AG04449 (cell line): Measurements from ENCODE around the gene OR2V1.
"Not testable (repeated sequence)": the region's sequence is repeated elsewhere in the genome, so short reads cannot be mapped to it uniquely, and the experiment has no call there.

Source experiments
- CTCF ChIA-PET: fragments of 350-600 bp; formaldehyde crosslinking; extraction: SDS; loops from one replicate; lab custom pipeline; 2021; ENCODE audit warnings: antibody characterized with exemption; lab: Yijun Ruan, JAX
- POLR2A ChIA-PET: fragments of 400-600, 350-600 bp; formaldehyde crosslinking; extraction: SDS; loops from one replicate; lab custom pipeline; 2020; ENCODE audit warnings: antibody characterized with exemption, inconsistent platforms; lab: Yijun Ruan, JAX
- DNase-seq: peaks from one replicate; pipeline ENCODE4 v3.0.0-alpha.2; 2010; ENCODE audit warnings: low read depth, low spot score
- H3K4me3 ChIP-seq: 2 replicates; pipeline ENCODE4 v1.5.1; 2011; ENCODE audit warnings: low read depth, mild to moderate bottlenecking, control low read depth, low read length
- TF ChIP-seq, protein P1 (sequence below): IDR thresholded peaks from one replicate; pipeline ENCODE4 v1.5.1; 2011; ENCODE audit warnings: mild to moderate bottlenecking, moderate library complexity, low read length, control low read depth, inconsistent platforms; ENCODE audit not compliant: insufficient read depth; ENCODE audit errors: missing control alignments

OR2V1 gene

DNA sequence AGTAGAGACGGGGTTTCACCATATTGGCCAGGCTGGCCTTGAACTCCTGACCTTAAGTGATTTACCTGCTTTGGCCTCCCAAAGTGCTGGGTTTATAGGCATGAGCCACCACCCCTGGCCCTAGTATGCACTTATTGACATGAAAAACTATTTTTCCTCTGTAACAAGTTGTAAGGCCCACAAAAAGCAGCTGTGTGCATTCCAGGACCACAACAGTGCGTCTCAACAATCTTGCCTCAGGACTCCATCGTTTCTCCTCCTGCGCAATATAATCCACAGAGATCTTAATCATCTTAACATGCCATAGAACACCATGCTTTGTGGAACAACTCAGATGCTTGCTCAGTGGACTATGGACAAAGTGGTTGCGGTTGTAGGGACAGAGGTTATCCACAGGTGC, 10.2 kb downstream of the OR2V1 start:
- ChIA-PET POLR2A (no interaction called here), CTCF (no interaction called here)
- no peak overlapping the region for H3K4me3 ChIP-seq
- DNase-seq, result no peak
- TF ChIP-seq, protein P1, sequence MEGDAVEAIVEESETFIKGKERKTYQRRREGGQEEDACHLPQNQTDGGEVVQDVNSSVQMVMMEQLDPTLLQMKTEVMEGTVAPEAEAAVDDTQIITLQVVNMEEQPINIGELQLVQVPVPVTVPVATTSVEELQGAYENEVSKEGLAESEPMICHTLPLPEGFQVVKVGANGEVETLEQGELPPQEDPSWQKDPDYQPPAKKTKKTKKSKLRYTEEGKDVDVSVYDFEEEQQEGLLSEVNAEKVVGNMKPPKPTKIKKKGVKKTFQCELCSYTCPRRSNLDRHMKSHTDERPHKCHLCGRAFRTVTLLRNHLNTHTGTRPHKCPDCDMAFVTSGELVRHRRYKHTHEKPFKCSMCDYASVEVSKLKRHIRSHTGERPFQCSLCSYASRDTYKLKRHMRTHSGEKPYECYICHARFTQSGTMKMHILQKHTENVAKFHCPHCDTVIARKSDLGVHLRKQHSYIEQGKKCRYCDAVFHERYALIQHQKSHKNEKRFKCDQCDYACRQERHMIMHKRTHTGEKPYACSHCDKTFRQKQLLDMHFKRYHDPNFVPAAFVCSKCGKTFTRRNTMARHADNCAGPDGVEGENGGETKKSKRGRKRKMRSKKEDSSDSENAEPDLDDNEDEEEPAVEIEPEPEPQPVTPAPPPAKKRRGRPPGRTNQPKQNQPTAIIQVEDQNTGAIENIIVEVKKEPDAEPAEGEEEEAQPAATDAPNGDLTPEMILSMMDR, result no peak

DNA sequence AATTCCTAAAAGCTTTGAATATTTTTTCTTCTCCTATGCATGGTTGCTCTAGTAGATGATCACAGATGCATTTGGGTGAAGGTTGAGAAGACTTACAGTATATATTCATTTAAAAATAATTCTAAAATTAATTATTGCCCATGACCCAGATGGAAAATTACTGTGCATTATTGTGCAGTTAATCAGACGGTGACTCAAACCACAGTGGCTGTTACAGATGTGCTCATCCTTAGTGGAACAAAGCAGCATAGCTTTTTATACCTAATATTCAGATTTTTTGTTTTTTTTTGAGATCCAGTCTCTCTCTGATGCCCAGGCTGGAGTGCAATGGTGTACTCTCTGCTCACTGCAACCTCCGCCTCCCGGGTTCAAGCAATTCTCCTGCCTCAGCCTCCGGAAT, 10.7 kb downstream of the OR2V1 start:
- no peak for DNase-seq
- no peak overlapping the region for H3K4me3 ChIP-seq
- TF ChIP-seq, protein P1, result no peak
- CTCF ChIA-PET, result no interaction called here
- POLR2A ChIA-PET, result no interaction called here

DNA sequence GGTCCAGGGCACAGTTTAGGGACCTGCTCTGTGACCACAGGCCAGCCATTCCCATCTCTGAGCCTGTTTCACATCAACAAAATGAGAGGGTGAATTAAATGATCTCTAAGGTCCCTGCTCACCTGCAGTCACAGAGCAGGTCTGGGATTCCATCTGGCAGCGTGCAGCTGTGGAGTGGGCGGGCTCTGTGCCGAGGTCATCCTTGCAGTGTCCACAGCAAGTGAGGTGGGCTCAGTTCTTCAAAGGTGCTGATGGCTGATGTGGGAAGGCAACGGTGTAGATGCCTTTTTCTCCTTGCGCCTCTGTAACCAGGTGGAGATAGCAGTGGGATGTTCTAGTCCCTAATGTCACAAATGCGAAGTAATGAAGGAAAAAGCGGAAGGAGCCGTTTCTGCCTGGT, 11.9 kb downstream of the OR2V1 start:
- DNase-seq, result no peak
- ChIA-PET POLR2A (no interaction called here), CTCF (no interaction called here)
- TF ChIP-seq, protein P1, result no peak
- H3K4me3 ChIP-seq, result no peak overlapping the region

DNA sequence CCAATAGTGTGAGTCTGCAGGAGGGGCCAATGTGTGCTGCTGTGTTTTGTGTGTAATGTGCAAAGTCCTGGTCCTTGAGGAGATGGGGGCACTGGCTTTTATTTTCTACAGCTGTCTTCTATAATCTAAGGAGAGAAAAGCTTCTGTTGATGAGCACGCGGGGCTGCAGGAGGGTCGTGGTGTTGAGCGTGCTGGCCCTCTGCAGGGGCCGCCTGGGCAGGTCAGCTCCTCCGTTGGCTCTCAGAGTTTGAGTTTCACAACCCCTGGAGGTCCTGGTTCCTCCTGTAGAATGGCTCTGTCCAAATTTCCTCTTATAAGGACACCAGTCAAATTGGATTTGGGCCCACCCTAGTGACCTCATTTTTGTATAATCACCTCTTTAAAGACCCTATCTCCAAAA, 12.6 kb downstream of the OR2V1 start:
- TF ChIP-seq, protein P1, result no peak
- ChIA-PET CTCF (no interaction called here), POLR2A (no interaction called here)
- DNase-seq, result no peak
- no peak overlapping the region for H3K4me3 ChIP-seq

DNA sequence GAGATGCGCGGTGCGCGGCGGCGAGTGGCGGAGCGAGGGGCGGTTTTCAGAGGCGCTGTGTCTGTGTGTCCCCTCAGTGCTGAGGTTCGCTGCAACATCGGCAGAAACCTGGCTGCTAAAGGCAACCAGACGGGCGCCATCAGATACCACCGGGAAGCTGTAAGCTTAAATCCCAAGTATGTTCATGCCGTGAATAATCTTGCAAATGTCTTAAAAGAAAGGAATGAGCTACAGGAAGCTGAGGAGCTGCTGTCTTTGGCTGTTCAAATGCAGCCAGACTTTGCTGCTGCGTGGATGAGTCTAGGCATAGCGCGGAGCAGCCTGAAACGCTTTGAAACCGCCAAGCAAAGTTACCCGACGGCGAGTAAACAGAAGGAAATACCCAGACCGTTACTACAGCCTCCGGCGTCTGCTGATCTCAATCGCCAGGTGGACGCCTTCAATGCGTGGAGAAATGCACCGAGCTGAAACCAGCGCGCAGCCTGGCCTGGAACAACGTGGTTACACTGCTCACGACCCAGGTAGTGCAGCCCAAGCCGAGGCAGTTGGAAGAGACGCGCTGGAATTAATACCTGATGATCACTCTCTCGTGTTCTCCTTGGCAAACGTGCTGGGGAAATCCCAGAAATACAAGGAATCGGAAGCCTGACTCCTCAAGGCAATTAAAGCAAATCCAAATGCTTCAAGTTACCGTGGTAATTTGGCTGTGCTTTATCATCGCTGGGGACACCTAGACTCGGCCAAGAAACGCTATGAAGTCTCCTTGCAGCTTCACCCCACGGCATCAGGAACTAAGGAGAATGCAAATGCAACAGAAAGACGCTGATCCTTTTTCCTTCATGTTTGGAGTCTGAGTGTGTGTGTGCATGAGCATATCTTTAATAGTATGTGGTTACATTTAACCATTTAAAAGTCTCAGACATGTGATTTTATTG, 15.9 kb downstream of the OR2V1 start:
- TF ChIP-seq, protein P1, result no peak
- ChIA-PET CTCF (no interaction called here), POLR2A (no interaction called here)
- DNase-seq, result no peak
- peak overlapping the region; percentile 38 for H3K4me3 ChIP-seq

DNA sequence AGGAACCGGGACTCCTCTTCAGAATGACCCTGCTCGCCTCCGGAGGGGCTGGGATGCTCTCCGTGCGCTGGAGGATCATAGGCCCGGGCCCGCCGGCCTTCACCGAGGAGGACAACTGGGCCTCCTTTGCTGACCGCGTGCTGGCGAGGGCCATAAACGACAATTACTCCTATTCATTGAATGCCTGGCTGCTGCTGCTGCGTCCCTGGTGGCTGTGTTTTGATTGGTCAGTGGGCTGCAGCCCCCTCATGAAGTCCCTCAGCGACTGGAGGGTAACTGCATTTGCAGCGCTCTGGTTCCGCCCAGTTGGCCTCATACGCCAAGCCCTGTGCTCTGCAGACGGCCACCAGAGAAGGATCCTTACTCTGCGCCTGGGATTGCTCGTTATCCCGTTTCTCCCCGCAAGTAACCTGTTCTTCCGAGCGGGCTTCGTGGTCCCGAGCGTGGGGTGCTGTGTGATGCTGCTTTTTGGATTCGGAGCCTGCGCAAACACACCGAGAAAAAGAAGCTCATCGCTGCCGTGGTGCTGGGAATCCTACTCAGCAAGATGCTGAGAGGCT, 16.6 kb downstream of the OR2V1 start:
- TF ChIP-seq, protein P1, result no peak
- peak overlapping the region; percentile 38 for H3K4me3 ChIP-seq
- CTCF ChIA-PET, result no interaction called here
- no peak for DNase-seq
- POLR2A ChIA-PET, result no interaction called here

DNA sequence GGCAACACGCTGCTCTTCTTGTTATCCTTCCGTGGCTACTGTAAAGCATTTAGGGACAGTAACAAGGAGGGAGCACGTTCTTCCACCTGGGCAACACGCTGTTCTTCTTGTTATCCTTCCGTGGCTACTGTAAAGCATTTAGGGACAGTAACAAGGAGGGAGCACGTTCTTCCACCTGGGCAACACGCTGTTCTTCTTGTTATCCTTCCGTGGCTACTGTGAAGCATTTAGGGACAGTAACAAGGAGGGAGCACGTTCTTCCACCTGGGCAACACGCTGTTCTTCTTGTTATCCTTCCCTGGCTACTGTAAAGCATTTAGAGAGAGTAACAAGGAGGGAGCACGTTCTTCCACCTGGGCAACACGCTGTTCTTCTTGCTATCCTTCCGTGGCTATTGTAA, 17.4 kb downstream of the OR2V1 start:
- POLR2A ChIA-PET, DNase-seq, CTCF ChIA-PET, H3K4me3 ChIP-seq: not testable (repeated sequence)
